GM11168 (cell line): Measurements from ENCODE around the gene TULP3.

Experiments used
- in situ Hi-C: fragments of 300-500 bp; cut with MboI; formaldehyde crosslinking; loops from one replicate; pipeline ENCODE4 v1.12.0; 2022; ENCODE audit warnings: low sequenced_read_pairs; ENCODE audit not compliant: unreplicated experiment

Gene TULP3

DNA sequence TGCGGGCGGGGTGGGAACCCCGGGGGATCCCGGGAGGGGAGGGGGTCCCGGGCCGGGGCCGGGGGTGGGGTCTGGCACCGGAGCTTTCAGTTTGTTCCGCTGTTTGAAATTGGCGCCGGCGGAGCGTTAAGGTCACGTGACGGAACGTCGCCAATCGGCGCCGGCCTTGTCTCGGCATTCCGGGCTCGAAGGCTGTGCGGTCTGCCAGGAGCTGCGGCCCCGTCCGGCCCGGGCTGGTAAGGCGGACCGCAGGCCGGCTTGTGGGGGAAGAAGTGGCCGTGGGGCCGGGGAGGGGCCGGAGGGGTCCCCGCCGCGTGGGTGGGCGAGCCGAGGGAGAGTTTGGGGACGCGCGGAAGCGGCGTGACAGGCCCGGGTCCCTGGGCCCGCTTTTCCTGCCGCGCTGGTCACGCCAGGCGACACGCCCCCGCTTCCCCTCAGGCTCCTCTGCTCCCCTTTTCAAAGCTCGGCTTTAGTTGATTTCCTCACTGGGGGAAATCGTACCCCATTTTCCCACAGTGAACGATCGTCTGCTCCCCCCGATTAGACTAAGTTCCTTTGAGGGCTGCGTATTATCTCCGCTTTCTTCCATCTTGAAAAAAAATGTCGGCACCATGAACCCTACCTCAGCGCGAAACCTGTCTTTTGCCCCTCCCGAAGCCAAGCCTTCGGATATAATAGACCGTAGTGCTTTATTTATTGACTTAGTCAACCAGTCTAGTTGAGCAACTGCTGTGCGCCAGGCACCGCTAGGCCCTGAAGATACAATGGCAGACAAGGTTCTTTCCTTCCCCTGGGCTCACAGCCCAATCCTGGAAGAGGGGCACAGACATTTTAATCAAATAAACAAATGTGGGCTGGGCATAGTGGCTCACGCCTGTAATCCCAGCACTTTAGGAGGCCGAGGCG, 13.4 kb upstream of the TULP3 start, which contains the start of the genes FOXM1 and RHNO1:
Gene FOXM1, minus strand, starts transcription at position 128 of the 906 bp plus-strand sequence. CDS start 2,696 bp downstream, outside the sequence.
Gene RHNO1, plus strand, starts transcription at position 177 of the 906 bp plus-strand sequence. CDS start 8,144 bp downstream, outside the sequence.
- in situ Hi-C loops = no loop called here

DNA sequence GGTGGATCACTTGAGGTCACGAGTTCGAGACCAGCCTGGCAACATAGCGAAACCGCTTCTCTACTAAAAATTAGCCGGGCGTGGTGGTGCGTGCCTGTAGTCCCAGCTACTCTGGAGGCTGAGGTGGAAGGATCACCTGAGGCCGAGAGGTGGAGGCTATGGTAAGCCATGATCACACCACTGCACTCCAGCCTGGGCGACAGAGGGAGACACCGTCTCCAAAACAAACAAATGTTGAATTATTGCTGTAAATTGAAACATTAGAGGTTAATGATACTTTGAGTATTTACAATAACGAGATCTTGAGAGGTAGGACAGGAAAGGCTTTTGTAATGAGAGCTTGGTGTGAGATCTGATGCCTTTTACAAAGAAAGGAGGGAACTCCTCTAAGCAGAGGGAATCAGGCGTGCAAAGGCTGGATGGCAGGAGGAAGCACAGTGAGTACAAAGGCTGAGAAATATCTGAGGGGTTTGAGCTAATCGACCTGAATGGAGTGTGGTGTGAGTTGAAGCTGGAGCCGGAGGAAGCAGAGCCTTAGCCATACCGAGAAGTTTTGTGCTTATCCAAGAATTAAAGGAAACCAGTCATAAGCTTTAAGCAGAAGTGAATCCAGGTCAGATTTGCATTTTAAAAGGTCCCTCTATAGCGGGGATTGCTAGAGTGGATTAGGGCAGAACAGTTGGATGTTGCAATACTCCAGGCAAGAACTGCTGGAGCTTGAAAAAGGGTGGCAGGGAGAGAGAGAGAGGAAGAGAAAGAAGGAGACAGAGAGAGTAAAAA, 12.5 kb upstream of the TULP3 start:
- in situ Hi-C loops = no loop called here

DNA sequence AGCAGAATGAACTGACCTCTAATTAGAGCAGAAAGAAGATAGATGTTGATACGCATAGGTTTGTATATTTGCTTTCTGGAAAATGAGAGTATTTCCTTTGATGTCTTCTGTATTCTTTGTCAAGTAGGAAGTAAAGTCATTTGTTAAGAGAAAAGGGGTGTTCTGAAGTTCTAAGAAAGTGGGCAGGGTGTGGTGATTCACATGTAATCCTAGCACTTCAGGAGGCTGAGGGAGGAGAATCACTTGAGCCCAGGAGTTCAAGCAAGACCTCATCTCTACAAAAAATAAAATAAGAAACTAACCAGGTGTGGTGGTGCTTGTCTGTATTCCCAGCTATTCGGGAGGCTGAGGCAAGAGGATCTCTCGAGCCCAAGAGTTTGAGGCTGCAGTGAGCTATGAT, 10.8 kb upstream of the TULP3 start:
- in situ Hi-C loops = loop anchor here (10.0 kb wide), 1 partner anchor 155 kb away; no protein-coding TSS in a partner anchor

DNA sequence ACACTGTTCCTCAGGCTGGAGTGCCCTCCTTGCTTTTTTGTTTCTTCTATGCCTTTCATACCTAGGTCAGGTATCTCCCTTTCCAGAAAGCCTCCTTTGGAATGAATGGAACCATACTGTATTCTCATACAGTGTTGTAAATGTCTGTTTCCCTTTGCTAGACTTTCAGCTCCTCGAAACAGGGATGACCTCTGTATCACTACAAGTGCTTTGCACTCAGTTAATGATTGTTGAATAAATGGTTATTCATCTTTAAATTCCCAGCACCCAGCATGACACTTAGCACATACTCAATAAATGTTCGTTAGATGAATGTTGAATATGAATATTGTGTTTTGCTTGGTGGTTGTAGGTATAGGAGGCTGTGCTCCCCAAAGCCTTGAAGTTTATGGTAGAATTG, 5.9 kb upstream of the TULP3 start:
- in situ Hi-C loops = loop anchor here (10.0 kb wide), 1 partner anchor 150 kb away; no protein-coding TSS in a partner anchor

DNA sequence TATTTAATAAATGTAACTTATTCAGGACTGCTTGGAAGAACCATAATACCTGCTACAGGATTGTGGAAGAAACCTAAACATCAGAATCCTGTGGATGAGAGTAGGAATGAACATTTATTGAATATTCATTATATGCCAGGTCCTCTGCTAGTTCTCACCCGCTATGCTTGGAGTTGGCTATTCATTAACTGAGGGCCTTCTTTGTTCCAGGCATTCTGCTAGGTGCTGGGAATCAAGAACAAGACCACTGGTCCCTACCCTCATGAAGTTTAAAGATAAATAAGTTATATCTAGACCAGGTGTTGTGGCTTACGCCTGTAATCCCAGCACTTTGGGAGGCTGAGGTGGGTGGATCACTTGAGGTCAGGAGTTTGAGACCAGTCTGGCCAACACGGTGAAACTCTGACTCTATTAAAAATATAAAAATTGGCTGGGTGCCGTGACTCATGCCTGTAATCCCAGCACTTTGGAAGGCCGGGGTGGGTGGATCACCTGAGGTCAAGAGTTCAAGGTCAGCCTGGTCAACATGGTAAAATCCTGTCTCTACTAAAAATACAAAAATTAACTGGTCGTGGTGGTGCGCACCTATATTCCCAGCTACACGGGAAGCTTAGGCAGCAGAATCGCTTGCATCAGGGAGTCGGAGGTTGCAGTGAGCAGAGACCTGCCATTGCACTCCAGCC, 3.8 kb upstream of the TULP3 start:
- in situ Hi-C loops = loop anchor here (10.0 kb wide), 1 partner anchor 148 kb away; no protein-coding TSS in a partner anchor

DNA sequence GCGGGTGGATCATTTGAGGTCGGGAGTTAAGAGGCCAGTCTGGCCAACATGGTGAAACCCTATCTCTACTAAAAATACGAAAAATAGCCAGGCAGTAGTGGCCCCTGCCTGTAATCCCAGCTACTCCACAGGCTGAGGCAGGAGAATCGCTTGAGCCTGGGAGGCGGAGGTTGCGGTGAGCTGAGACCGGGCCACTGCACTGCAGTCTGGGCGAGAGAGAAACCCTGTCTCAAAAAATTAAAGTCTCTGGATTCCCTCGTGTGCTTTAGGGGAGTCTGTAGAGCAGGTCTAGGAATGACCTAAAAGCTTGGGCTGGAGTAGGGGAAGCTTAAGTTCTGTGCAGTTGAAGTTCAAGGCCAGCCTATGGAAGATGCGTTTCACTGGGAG, 697 bp upstream of the TULP3 start:
- in situ Hi-C loops = no loop called here

DNA sequence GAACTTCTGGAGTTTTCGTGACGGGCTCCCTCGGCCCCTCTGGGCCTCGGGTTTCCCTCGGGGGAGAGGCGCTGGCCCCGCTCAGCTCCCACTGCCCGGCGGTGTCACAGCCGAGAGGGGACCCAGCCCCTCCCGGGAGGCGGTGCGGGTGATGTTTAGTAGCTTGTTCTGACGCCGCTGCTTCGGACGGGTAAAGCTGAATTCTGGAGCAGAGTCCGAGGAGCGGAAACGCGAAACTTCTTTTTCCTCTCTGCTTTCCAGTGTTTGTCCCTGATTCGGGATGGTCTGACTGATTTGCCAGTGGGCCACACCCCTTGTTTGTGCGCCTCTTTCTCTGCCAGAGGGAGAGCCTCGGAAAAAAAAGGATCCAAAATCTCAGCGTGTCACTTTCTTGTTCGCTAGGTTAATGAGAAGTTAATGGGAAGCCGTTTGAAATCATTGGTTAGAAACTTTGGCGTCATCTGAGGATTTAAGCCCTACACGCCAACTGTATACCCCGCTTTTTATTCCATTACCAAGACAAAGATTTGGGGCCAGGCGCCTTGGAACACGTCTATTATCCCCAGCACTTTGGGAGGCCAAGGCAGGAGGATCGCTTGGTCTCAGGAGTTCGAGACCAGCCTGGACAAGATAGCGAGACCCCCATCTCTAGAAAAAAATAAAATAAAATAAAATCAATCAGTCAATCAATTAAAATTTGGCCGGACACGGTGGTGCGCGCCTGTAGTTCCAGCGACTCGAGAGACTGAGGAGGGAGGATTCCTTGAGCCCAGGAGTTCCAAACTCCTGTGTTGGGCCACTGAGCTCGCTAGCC, 756 bp downstream of the TULP3 start:
- in situ Hi-C loops = no loop called here

DNA sequence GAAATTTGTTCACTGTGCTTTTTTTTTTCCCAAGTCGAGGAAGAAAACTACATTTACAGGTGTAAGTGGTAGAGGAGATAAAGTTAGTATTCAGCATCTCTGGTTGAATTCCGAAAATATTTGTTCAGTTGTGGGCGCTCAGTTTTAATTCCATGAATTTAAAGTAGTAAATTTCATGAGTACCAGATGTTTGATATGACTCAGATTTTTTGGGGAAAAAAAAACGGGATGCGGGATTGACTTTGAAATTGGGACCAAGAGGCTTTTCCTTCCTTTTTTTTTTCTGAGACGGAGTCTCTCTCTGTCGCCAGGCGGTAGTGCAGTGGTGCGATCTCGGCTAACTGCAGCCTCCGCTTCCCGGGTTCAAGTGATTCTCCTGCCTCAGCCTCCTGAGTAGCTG, 1.6 kb downstream of the TULP3 start:
- in situ Hi-C loops = no loop called here

DNA sequence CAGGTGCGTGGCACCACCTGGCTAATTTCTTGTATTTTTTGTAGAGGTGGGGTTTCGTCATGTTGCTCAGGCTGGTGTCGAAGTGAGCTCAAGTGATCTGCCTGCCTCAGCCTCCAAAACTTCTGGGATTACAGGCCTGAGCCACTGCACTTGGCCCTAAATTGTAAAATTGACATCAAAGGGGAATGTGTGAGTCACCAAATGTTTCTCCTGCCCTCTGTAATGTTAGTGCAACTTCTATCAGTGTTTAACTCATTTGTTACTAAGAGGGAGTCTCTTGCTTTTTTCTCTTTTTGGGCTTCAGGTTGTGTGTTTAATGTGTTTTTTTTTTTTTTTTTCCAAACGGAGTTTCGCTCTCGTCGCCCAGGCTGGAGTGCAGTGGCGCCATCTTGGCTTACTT, 2.3 kb downstream of the TULP3 start:
- in situ Hi-C loops = no loop called here

DNA sequence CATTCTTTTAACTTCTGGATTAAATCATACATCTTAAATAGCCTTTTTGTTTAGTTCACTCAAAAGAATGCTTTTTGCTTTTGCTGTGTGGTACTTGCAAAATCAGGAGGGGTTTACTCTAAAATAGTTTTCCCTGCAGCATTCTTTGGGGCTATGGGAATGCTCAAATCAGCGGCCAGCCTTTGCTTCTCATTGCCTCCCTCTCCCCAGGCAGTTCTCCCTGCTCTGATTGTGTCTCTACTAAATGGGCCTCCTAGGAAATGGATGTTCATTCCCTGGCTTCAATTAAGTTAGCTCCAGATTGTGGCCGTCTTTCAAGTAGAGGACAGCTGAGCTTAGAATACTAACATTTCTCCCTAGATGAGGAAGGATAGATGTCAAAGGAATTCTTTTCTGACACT, 4.4 kb downstream of the TULP3 start:
- in situ Hi-C loops = no loop called here

DNA sequence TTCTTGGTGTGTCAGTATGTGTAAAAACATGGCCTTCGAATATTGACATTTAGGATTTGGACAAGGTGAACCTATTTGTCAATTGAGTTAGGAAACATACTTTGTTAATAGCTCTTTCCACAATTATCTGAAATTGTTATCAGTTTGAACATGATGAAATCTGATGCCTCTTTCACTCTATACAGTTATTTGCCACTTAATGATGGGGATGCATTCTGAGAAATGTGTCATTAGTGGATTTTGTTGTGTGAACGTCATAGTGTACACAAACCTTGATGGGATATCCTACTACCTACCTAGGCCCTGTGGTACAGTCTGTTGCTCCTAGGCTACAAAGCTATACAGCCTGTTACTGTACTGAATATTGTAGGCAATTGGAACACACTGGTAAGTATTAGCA, 4.8 kb downstream of the TULP3 start:
- in situ Hi-C loops = no loop called here

DNA sequence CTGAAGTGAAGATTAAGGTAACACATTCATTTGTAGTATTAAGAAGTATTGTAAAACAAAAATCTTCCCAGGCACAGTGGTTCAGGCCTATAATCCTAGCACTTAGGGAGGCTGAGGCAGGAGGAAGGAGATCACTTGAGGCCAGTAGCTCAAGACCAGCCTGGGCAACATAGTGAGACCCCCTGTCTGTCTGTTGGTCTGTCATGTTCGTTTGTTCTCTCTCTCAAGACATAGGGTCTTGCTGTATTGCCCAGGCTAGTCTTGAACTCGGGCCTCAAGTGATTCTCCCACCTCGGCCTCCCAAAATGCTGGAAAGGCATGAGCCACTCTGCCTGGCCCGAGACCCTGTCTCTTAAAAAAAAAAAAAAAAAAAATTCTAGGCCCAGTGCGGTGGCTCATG, 6.7 kb downstream of the TULP3 start:
- in situ Hi-C loops = no loop called here

DNA sequence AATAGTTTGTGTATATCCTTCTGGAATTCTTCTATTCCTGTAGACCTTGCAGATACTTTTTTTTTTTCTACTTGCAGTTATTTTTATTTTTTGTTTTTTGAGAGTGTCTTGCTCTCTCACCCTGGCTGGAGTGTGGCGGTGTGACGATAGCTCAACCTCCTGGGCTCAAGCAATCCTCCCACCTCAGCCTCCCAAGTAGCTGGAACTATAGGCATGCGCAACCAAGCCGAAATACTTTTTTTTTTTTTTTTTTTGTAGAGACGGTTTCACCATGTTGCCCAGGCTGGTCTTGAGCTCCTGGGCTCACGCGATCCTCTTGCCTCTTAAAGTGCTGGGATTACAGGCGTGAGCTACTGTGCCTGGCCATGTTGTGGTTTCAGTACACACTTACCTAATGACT, 10.0 kb downstream of the TULP3 start:
- in situ Hi-C loops = no loop called here

DNA sequence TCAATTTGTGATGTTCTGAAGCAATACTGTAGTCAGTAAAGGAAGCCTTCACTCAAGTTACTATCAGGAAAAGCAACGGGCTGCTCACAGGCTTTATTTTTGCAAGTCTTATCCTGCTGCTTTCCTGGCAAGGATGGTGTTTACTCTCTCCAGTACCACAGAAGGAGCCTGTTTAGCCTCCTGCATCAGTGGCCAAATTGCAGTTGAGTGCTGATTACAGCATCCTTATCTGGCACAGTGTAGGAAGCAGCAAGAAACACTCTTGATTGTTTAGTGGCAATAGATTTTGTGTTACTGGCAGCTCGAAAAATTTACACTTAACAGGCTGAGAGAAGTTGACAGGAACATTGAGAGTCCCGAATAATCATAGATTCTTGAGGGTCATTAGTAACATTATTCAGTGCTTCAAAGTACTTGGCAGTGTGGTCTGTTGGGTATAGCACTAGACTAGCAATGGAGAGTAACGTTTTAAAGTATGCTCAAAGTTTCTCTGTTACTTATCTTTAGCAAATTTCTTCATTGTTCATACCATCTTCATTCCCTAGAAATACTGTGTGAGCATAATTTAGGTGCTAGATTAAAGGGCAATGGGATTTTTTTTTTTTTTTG, 11.7 kb downstream of the TULP3 start:
- in situ Hi-C loops = no loop called here

DNA sequence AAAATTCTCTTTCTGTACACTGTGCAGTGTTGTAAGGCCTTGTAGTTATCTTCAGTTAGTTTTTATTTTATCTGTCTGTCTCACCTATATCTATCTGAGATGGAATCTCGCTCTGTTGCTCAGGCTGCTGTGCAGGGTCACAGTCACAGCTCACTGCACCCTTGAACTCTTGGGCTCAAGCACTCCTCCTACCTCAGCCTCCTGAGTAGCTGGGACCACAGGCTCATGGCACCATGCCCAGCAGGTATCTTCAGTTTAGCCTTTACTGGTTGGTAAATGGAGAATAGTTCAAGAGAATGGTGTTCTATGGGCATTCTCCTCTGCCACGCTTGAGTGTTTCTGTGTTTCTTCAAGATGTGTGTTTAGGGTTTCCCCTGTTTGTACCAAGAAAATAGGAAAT, 13.6 kb downstream of the TULP3 start:
- in situ Hi-C loops = no loop called here

DNA sequence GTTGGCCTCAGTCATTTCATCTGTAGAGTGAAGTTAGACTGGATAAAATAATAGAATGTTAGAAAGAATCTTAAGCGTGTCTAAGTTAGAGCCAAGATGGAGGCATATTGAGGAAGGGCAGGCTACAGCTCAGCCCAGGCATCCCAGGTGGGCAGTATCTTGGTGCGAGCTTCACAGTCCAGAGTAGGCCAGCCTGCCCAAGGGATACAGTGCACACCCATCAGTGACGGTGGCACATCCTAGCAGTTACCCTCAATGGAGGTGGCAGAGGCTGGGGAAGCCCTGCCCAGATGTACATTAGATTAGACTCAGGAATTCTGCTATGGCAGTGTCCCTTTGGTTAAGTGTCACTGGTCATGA, 21.5 kb downstream of the TULP3 start:
- in situ Hi-C loops = no loop called here

DNA sequence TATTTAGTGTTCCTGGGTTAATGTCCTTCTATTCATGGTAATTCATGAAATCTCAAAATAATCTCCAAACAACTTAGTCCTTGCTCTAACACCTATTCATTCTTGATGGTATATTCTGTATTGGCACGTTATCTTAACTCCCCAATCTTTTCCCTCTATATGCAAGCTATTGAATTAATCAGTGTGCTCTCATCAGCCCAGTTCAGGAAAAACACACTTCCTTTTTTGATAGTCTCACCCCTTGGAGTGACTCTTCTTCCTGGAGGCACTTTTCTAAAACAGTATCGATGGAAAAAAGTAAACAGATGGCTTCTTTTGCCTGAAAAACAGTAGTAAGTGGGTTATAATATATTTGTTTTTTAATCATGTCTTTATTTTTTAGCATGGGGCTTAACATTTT, 28.6 kb downstream of the TULP3 start:
- in situ Hi-C loops = no loop called here

DNA sequence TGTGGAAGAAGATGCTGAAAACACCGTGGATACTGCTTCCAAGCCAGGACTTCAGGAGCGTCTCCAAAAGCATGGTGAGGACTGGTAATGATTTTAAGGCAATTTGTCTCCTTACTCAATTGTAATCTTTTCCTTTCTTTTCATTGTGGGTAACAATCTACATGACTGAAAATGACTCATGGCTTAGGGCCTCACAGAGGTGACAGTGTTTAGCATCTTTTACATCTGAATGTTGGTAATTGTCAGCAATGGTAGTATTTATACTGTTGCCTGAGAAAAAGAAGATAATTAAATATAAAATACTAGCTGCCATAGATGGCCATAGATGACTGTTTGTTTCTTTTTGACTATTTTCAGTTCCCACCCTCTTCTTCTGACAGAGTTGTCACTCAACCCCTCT, 31.6 kb downstream of the TULP3 start:
- in situ Hi-C loops = no loop called here

DNA sequence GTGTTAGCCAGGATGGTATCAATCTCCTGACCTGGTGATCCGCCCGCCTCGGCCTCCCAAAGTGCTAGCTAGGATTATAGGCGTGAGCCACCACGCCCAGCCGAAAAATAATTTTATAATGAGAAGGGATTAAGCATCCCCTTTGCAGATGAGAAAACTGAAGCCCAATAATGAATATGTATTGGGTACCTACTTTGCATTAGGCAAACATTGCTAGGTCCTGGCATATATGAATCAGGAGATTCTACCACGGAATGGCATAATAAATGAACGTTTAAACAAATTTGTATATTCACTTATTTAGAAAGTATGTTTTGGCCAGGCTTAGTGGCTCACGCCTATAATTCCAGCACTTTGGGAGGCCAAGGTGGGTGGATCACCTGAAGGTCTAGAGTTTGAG, 32.4 kb downstream of the TULP3 start:
- in situ Hi-C loops = no loop called here
